GM18502 (cell line): ENCODE measurements around the gene BAX.

Source experiments
- ATAC-seq: cut with Tn5 transposase; IDR thresholded peaks from one replicate; pipeline ENCODE4 v1.9.1; 2021; ENCODE audit warnings: mild to moderate bottlenecking; ENCODE audit not compliant: unreplicated experiment, poor library complexity

Gene BAX

GRCh38 chr19:48961673-48962028, 7.0 kb downstream of the BAX start:
- ATAC-seq: no peak

GRCh38 chr19:48962029-48962848, 7.6 kb downstream of the BAX start:
- ATAC-seq: peak; percentile 37

- no peak for ATAC-seq
Measured at GRCh38 chr19:48962849-48963165, 8.1 kb downstream of the BAX start.

GRCh38 chr19:48963371-48964204, 8.9 kb downstream of the BAX start:
- ATAC-seq: no peak

- no peak for ATAC-seq
Measured at GRCh38 chr19:48964205-48965039, 9.7 kb downstream of the BAX start.

GRCh38 chr19:48965040-48965805, 10.5 kb downstream of the BAX start, which contains the start of gene FTL:
TSS of gene FTL (plus strand) at chr19:48965309. CDS start at chr19:48965508, 199 bp downstream.
- peak; percentile 50 for ATAC-seq

GRCh38 chr19:48965806-48966540, 11.3 kb downstream of the BAX start:
- ATAC-seq: peak; percentile 10

GRCh38 chr19:48966541-48967345, 12.1 kb downstream of the BAX start:
- no peak for ATAC-seq

- ATAC-seq: no peak
Measured at GRCh38 chr19:48967346-48968178, 12.9 kb downstream of the BAX start.

- ATAC-seq: no peak
Measured at GRCh38 chr19:48968179-48968661, 13.5 kb downstream of the BAX start.

- ATAC-seq: no peak
Measured at GRCh38 chr19:48968813-48969218, 14.1 kb downstream of the BAX start.

GRCh38 chr19:48969276-48970138, 14.8 kb downstream of the BAX start:
- ATAC-seq: no peak

- no peak for ATAC-seq
Measured at GRCh38 chr19:48970139-48970766, 15.6 kb downstream of the BAX start.

- ATAC-seq: no peak
Measured at GRCh38 chr19:48970923-48971395, 16.3 kb downstream of the BAX start.

- no peak for ATAC-seq
Measured at GRCh38 chr19:48975947-48976847, 21.5 kb downstream of the BAX start.
